Ishikawa (cell line): ENCODE results near the gene NTMT1.

Experiments used
- CEBPB ChIP-seq: IDR thresholded peaks from 2 replicates; pipeline ENCODE4 v1.6.1; 2012
- CREB1 ChIP-seq: IDR thresholded peaks from 2 replicates; pipeline ENCODE4 v1.6.1; 2012; ENCODE audit warnings: low read depth
- EGR1 ChIP-seq: IDR thresholded peaks from 2 replicates; pipeline ENCODE4 v1.6.1; 2012
- EP300 ChIP-seq: IDR thresholded peaks from 2 replicates; pipeline ENCODE4 v1.6.1; 2012; ENCODE audit warnings: borderline replicate concordance
- FOXM1 ChIP-seq: IDR thresholded peaks from 2 replicates; pipeline ENCODE4 v1.6.1; 2012; ENCODE audit warnings: low read depth, borderline replicate concordance
- RAD21 ChIP-seq: IDR thresholded peaks from 2 replicates; pipeline ENCODE4 v1.6.1; 2012; ENCODE audit warnings: low read depth
- REST ChIP-seq: IDR thresholded peaks from 2 replicates; pipeline ENCODE4 v1.6.1; 2012; ENCODE audit warnings: low read depth, mild to moderate bottlenecking
- TAF1 ChIP-seq: IDR thresholded peaks from 2 replicates; pipeline ENCODE4 v1.6.1; 2012; ENCODE audit warnings: low read depth, mild to moderate bottlenecking
- TCF12 ChIP-seq: IDR thresholded peaks from 2 replicates; pipeline ENCODE4 v1.6.1; 2012; ENCODE audit warnings: low read depth
- TEAD4 ChIP-seq: IDR thresholded peaks from 2 replicates; pipeline ENCODE4 v1.6.1; 2012
- YY1 ChIP-seq: IDR thresholded peaks from 2 replicates; pipeline ENCODE4 v1.6.1; 2012; ENCODE audit warnings: low read depth
- ZBTB7A ChIP-seq: IDR thresholded peaks from 2 replicates; pipeline ENCODE4 v1.6.1; 2012; ENCODE audit warnings: low read depth
- TF ChIP-seq, protein P1 (sequence below): IDR thresholded peaks from 2 replicates; pipeline ENCODE4 v1.6.1; 2012

DNA sequence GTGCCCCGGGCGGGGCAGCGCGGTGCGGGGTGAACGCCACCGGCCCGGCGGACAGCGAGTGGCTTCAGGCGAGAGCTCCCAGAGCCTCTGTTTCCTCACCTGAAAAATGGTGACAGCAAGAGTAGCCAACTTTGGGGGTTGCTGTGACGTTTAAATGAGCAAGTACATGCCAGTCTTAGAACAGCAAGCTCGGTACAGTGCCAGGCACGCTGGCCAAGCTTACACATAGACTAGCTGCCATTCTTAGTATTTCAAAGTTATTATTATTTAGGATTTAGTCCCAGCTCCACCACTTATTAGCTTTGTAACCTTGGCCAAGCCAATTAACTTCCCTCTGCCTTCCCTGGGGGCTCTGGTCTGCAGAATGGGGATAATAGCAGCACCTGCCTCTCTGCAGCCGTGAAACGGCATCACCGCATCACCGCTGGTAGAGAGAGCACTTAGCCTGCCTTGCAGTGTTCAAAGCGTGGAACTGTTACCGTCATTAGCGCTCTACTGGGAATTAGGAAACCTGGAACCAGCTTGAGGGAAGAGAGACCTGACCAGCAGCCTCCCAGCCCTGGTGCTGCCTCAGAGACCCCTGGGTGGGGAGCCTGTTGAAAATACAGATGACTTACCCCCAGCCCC, 5.2 kb upstream of the NTMT1 start, which contains the start of gene C9orf50:
- TF ChIP-seq REST (no peak), EP300 (no peak), FOXM1 (no peak), TAF1 (no peak), TCF12 (no peak), YY1 (no peak), EGR1 (no peak), TEAD4 (no peak), ZBTB7A (no peak), CEBPB (no peak), RAD21 (no peak), CREB1 (no peak)
- TF ChIP-seq, protein P1, sequence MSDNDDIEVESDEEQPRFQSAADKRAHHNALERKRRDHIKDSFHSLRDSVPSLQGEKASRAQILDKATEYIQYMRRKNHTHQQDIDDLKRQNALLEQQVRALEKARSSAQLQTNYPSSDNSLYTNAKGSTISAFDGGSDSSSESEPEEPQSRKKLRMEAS, result no peak
